Dermis microvascular lymphatic vessel endothelial cell (primary cell): Measurements from ENCODE around the gene POLR2E. TPM values are rescaled to one million over a fixed set of nuclear protein-coding genes. Genes with fewer than 3 reads are reported as not detected.

Experiments
- DNase-seq, 2 donors: peaks; one replicate each; pipeline versions ENCODE4 v3.0.0 to v3.0.0-alpha.2; 2010; ENCODE audit warnings: low read depth in 2 of 2
- total RNA-seq: library from RNA; depleted of rRNA; stranded (reverse); fragments of >200 nt; gene quantifications from 2 replicates; pipeline ENCODE4 v1.2.1, GENCODE V29; 2014

The POLR2E gene
- total RNA-seq, 1 donor from 2014 or later = 87.6 TPM

- no peak for DNase-seq
Observed at GRCh38 chr19:1098177-1099051, 3.2 kb upstream of the POLR2E start.

GRCh38 chr19:1097810-1098176 is 2.6 kb upstream of the POLR2E start:
- DNase-seq = no peak

GRCh38 chr19:1094655-1094977 is 559 bp downstream of the POLR2E start:
- DNase-seq = no peak

- DNase-seq = no peak
Observed at GRCh38 chr19:1093811-1094553, 1.2 kb downstream of the POLR2E start.

- DNase-seq = no peak
Observed at GRCh38 chr19:1093330-1093729, 1.8 kb downstream of the POLR2E start.

- no peak for DNase-seq
Observed at GRCh38 chr19:1091544-1092175, 3.5 kb downstream of the POLR2E start.

GRCh38 chr19:1090731-1091543 is 4.2 kb downstream of the POLR2E start:
- no peak for DNase-seq

- no peak for DNase-seq
Observed at GRCh38 chr19:1089891-1090290, 5.3 kb downstream of the POLR2E start.

GRCh38 chr19:1089126-1089771 is 5.9 kb downstream of the POLR2E start:
- DNase-seq = no peak

GRCh38 chr19:1088416-1089010 is 6.7 kb downstream of the POLR2E start:
- no peak for DNase-seq

- no peak for DNase-seq
Observed at GRCh38 chr19:1087813-1088415, 7.3 kb downstream of the POLR2E start.

GRCh38 chr19:1086613-1087012 is 8.6 kb downstream of the POLR2E start:
- DNase-seq = no peak

- DNase-seq = no peak
Observed at GRCh38 chr19:1085676-1086442, 9.3 kb downstream of the POLR2E start.

- DNase-seq = no peak
Observed at GRCh38 chr19:1085053-1085658, 10.0 kb downstream of the POLR2E start.

GRCh38 chr19:1084024-1084868 is 10.9 kb downstream of the POLR2E start:
- DNase-seq = no peak

- no peak for DNase-seq
Observed at GRCh38 chr19:1082928-1083816, 12.0 kb downstream of the POLR2E start.
